Keratinocyte (primary cell): ENCODE measurements around the gene CACNA1C. TPM values are rescaled to one million over a fixed set of nuclear protein-coding genes. Genes with fewer than 3 reads are reported as not detected.

Experiments
- DNase-seq: peaks from one replicate; pipeline ENCODE4 v3.0.0-alpha.2; 2011; ENCODE audit warnings: low read depth, missing footprints, low spot score
- FAIRE-seq: peaks from 2 replicates; lab custom pipeline; 2011; peaks lifted over from hg19 to GRCh38; lab: Jason Lieb, UNC
- H2AFZ ChIP-seq: 2 replicates; pipeline ENCODE4 v1.6.0; 2012; ENCODE audit warnings: low read length, control low read depth, inconsistent platforms; ENCODE audit not compliant: control insufficient read depth
- H3K27ac ChIP-seq: 2 replicates; pipeline ENCODE4 v1.5.1; 2011; ENCODE audit warnings: low read length; ENCODE audit not compliant: control insufficient read depth, insufficient read depth
- H3K27me3 ChIP-seq: 3 replicates; pipeline ENCODE4 v1.6.0; 2011; ENCODE audit warnings: low read length; ENCODE audit not compliant: control insufficient read depth, insufficient read depth; ENCODE audit errors: extremely low read depth
- H3K36me3 ChIP-seq, 2 experiments: 2 replicates in 1 of 2; 3 replicates in 1 of 2; pipeline ENCODE4 v1.5.1; 2011; ENCODE audit warnings: low read length in 2 of 2, mild to moderate bottlenecking in 1 of 2; ENCODE audit not compliant: control insufficient read depth in 2 of 2, insufficient read depth in 2 of 2; ENCODE audit errors: extremely low read depth in 1 of 2
- H3K4me1 ChIP-seq: 3 replicates; pipeline ENCODE4 v1.5.1; 2011; ENCODE audit warnings: low read length; ENCODE audit not compliant: control insufficient read depth, insufficient read depth; ENCODE audit errors: extremely low read depth
- H3K4me2 ChIP-seq: 3 replicates; pipeline ENCODE4 v1.6.0; 2011; ENCODE audit warnings: low read depth, low read length; ENCODE audit not compliant: control insufficient read depth, insufficient read depth; ENCODE audit errors: extremely low read depth
- H3K4me3 ChIP-seq, 3 experiments: fragments of 200-600 bp in 1 of 3; sonication (generic) in 1 of 3; 2 replicates in 2 of 3; 3 replicates in 1 of 3; pipeline ENCODE4 v1.5.1; 2011 to 2016; ENCODE audit warnings: low read length in 3 of 3, mild to moderate bottlenecking in 3 of 3, control low read depth in 2 of 3, inconsistent platforms in 1 of 3, low read depth in 1 of 3, mixed read lengths in 1 of 3, mixed run types in 1 of 3, moderate library complexity in 1 of 3; ENCODE audit not compliant: control insufficient read depth in 2 of 3, insufficient read depth in 2 of 3; ENCODE audit errors: extremely low read depth in 1 of 3
- H3K79me2 ChIP-seq: 2 replicates; pipeline ENCODE4 v1.6.0; 2012; ENCODE audit warnings: low read length; ENCODE audit not compliant: control insufficient read depth, insufficient read depth
- H3K9ac ChIP-seq: 3 replicates; pipeline ENCODE4 v1.6.0; 2011; ENCODE audit warnings: low read length; ENCODE audit not compliant: control insufficient read depth, insufficient read depth; ENCODE audit errors: extremely low read depth
- H3K9me1 ChIP-seq: 3 replicates; pipeline ENCODE4 v1.6.0; 2011; ENCODE audit warnings: low read length; ENCODE audit not compliant: control insufficient read depth, insufficient read depth; ENCODE audit errors: extremely low read depth
- H3K9me3 ChIP-seq: 2 replicates; pipeline ENCODE4 v1.5.1; 2012; ENCODE audit warnings: low read depth, low read length; ENCODE audit not compliant: control insufficient read depth
- H4K20me1 ChIP-seq: 3 replicates; pipeline ENCODE4 v1.6.0; 2011; ENCODE audit warnings: low read length; ENCODE audit not compliant: control insufficient read depth, insufficient read depth; ENCODE audit errors: extremely low read depth
- CTCF ChIP-seq, 3 experiments: IDR thresholded peaks in 1 of 3; conservative IDR thresholded peaks in 1 of 3; optimal IDR thresholded peaks in 1 of 3; 2 replicates in 2 of 3; 3 replicates in 1 of 3; pipeline versions ENCODE3 to v1.5.1; 2011; ENCODE audit warnings: low read length in 3 of 3, mild to moderate bottlenecking in 3 of 3, moderate library complexity in 2 of 3, control low read depth in 1 of 3, inconsistent platforms in 1 of 3; ENCODE audit not compliant: insufficient read depth in 2 of 3; ENCODE audit errors: extremely low read depth in 1 of 3
- EZH2 ChIP-seq: IDR thresholded peaks from one replicate; pipeline ENCODE4 v1.6.1; 2012; ENCODE audit warnings: inconsistent platforms, mild to moderate bottlenecking, low read length, moderate library complexity
- dilution Hi-C: fragments of 300-500 bp; cut with MboI; formaldehyde crosslinking; loops from one replicate; pipeline ENCODE4 v1.7.0; 2020; ENCODE audit warnings: low sequenced_read_pairs; ENCODE audit not compliant: extremely low pct_ligation_motif_present
- polyA plus RNA-seq, 5 experiments: library from polyadenylated mRNA; depleted of rRNA in 3 of 5; stranded (reverse) in 3 of 5; stranded (forward) in 1 of 5; unstranded in 1 of 5; fragments of >200 nt; gene quantifications; 1 replicate in 1 of 5; 2 replicates in 3 of 5; 3 replicates in 1 of 5; pipeline versions ENCODE4 v1.2.1 to v1.2.3, GENCODE V29; 2011 to 2012; ENCODE audit warnings: missing spikeins in 2 of 5, low read depth in 1 of 5, low replicate concordance in 1 of 5

Gene CACNA1C
- polyA plus RNA-seq, 1 donor (not counting 4 experiments of a cell fraction or from before 2014, with no cell fraction given), result not detected

GRCh38 chr12:2743478-2743877 is 690.7 kb downstream of the CACNA1C start:
- H3K9ac ChIP-seq, result no peak overlapping the region
- H3K27me3 ChIP-seq, result peaks cover 6% of the 10 kb centered on the region
- no peak overlapping the region for H3K4me2 ChIP-seq
- H3K36me3 ChIP-seq, result no peaks in the 10 kb centered on the region
- H3K9me3 ChIP-seq, result no peaks in the 10 kb centered on the region
- H3K4me3 ChIP-seq, result no peak overlapping the region
- H3K9me1 ChIP-seq, result no peaks in the 10 kb centered on the region
- H2AFZ ChIP-seq, result no peak overlapping the region
- H3K27ac ChIP-seq, result no peak overlapping the region
- H3K4me1 ChIP-seq, result no peaks in the 10 kb centered on the region
- TF ChIP-seq EZH2 (no peak), CTCF (optimal IDR thresholded peaks at IDR 0.05 in 1 of 3, IDR thresholded peaks at IDR 0.05 in 1 of 3, conservative IDR thresholded peaks at IDR 0.05 in 1 of 3; ENCODE audit: extremely low read depth in 1 of 3, insufficient read depth in 2 of 3, low read length in 3 of 3) (no peak)
- FAIRE-seq (no peak), DNase-seq (no peak)
- no peaks in the 10 kb centered on the region for H4K20me1 ChIP-seq
- dilution Hi-C loops, result no loop called here
- H3K79me2 ChIP-seq, result no peaks in the 10 kb centered on the region

- H3K4me1 ChIP-seq, result no peaks in the 10 kb centered on the region
- H3K27ac ChIP-seq, result no peak overlapping the region
- dilution Hi-C loops, result no loop called here
- H3K9ac ChIP-seq, result no peak overlapping the region
- no peaks in the 10 kb centered on the region for H4K20me1 ChIP-seq
- no peaks in the 10 kb centered on the region for H3K36me3 ChIP-seq
- no peak overlapping the region for H3K4me2 ChIP-seq
- FAIRE-seq (no peak), DNase-seq (no peak)
- TF ChIP-seq CTCF (optimal IDR thresholded peaks at IDR 0.05 in 1 of 3, IDR thresholded peaks at IDR 0.05 in 1 of 3, conservative IDR thresholded peaks at IDR 0.05 in 1 of 3; ENCODE audit: extremely low read depth in 1 of 3, insufficient read depth in 2 of 3, low read length in 3 of 3), result no peak
- TF ChIP-seq EZH2, result no peak
- peaks cover 6% of the 10 kb centered on the region for H3K27me3 ChIP-seq
- no peaks in the 10 kb centered on the region for H3K9me1 ChIP-seq
- no peak overlapping the region for H3K4me3 ChIP-seq
- H3K9me3 ChIP-seq, result no peaks in the 10 kb centered on the region
- H3K79me2 ChIP-seq, result no peaks in the 10 kb centered on the region
- no peak overlapping the region for H2AFZ ChIP-seq
Observed at GRCh38 chr12:2745655-2746054, 692.9 kb downstream of the CACNA1C start.

Other genes starting within 250 kb of the CACNA1C start
- not detected in 3 replicates for gene LRTM2, start 232.4 kb upstream of the CACNA1C start, polyA plus RNA-seq
- 0.03 to 0.09 TPM (median 0.05 TPM) in 3 replicates for gene CACNA2D4, start 134.3 kb upstream of the CACNA1C start, polyA plus RNA-seq
- gene DCP1B, start 48.5 kb upstream of the CACNA1C start, polyA plus RNA-seq, result 9.7 to 12.2 TPM (median 10.6 TPM) in 3 replicates